ENCODE results near the gene GAK.

Gene GAK

DNA sequence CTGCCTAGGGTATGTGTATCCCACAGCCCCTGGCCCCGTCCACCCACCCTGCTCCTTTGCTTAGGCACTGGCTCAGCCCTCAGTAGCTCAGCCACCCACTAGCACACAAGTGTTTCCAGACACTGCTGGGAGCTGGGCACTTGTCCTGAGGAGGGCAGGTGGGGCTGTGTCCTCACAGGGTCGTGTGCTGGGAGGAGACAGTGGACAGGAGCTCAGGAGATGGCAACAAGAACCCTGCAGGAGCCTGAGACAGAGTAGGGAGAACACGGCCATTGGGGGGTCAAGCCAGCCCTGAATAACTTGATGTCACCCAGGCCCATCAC, 100.7 kb downstream of the GAK start:
- no peak for DNase-seq (ENCODE audit: low read depth in 3 of 3, low spot score in 1 of 3)

GRCh38 chr4:830601-831482, 101.3 kb downstream of the GAK start:
- no peak for DNase-seq (ENCODE audit: low read depth in 3 of 3, low spot score in 1 of 3)

DNA sequence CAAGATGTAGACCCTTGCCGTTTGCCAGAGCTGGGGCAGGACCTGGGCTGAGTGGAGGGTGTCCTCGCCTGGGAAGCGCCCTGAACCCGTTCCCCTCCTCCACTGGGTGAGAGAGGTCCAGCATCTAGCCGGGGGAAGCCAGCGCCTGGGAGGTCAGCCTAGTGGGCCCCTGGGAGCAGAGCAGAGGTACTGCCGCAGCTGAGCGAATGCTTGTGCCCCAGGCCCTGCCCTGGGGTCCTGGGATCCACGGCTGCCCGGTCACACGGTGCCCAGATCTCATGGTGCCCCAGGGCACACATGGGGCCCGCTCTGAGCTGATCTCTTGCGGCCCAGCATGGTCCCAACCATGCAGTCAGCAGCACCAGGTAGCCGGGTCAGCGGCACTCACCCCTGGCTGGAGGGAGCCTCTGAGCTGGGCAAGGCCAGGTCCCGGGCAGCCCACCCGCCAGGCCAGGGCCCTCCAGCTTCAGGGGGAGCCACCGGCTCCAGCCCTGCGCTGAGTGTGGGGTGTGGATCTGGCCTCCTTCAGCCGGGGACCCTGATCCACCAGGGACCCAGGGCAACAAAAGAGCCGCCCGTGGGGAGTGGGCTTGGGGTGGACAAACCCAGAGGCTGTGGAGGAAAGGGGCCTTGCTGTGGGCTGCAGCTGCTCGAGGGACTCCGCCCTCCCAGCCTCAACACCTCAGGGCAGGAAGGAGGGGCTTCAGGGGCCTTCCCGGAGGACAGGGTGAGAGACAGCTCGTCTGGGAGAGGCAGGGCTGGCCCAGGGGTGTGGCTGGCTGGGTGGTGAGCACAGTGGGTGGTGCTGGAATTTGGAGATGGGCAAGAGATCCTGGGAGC, 102.1 kb downstream of the GAK start:
- no peak for DNase-seq (ENCODE audit: low read depth in 3 of 3, low spot score in 1 of 3)

- DNase-seq (ENCODE audit: low read depth in 3 of 3, low spot score in 1 of 3): no peak
These were observed 102.8 kb downstream of the GAK start for GRCh38 chr4:829291-829690.

- no peak for DNase-seq (ENCODE audit: low read depth in 3 of 3, low spot score in 1 of 3)
These were observed 103.4 kb downstream of the GAK start for GRCh38 chr4:828641-829271.

DNA sequence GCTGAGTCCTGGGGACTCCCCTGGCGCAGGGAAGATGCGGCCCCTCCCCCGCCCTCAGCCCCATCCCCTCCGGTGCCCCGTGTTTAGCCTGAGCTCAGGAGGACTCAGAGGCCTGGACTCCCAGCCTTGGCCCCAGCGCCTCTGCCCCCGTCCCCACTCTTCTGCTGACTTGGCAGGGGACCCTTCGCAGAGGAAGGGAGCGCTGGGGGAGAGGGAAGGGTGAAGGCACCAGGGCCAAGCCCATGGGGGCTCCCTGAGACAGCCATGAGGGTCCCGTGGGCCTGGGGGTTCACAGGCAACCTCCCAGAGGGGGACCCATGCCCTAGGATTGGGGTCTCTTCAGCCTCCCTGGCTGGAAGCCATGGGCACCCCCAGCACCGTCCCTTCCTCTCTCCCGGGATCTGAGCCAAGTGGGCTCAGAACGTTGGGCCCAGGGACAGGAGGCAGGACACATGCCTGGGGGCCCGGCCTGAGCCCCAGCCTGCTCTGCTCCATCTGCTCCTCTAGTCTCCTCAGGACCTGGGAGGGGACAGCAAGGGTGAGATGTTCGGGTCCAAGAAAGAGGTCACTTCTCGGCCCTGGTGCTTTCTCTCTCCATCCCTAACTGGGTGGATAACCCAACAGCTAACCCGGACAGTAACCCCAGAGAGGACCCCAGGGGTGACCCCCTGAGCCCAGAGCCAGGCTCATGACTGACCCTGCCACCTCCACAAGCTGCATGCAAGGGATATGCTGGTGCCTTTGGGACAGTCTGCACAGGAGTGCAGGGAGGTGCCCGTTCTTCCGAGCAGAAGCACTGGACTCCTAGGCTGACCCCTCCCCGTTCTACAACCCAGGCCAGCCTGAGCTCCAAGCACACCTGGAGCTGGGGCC, 104.7 kb downstream of the GAK start:
- no peak for DNase-seq (ENCODE audit: low read depth in 3 of 3, low spot score in 1 of 3)

- DNase-seq (ENCODE audit: low read depth in 3 of 3, low spot score in 1 of 3): no peak
These were observed 105.5 kb downstream of the GAK start for GRCh38 chr4:826508-827208.

GRCh38 chr4:825971-826330, 106.2 kb downstream of the GAK start, which contains the start of gene CPLX1:
Gene CPLX1 (minus strand): TSS chr4:826129. CDS start chr4:824522, 1,607 bp downstream.
- DNase-seq (ENCODE audit: low read depth in 3 of 3, low spot score in 1 of 3): no peak

DNA sequence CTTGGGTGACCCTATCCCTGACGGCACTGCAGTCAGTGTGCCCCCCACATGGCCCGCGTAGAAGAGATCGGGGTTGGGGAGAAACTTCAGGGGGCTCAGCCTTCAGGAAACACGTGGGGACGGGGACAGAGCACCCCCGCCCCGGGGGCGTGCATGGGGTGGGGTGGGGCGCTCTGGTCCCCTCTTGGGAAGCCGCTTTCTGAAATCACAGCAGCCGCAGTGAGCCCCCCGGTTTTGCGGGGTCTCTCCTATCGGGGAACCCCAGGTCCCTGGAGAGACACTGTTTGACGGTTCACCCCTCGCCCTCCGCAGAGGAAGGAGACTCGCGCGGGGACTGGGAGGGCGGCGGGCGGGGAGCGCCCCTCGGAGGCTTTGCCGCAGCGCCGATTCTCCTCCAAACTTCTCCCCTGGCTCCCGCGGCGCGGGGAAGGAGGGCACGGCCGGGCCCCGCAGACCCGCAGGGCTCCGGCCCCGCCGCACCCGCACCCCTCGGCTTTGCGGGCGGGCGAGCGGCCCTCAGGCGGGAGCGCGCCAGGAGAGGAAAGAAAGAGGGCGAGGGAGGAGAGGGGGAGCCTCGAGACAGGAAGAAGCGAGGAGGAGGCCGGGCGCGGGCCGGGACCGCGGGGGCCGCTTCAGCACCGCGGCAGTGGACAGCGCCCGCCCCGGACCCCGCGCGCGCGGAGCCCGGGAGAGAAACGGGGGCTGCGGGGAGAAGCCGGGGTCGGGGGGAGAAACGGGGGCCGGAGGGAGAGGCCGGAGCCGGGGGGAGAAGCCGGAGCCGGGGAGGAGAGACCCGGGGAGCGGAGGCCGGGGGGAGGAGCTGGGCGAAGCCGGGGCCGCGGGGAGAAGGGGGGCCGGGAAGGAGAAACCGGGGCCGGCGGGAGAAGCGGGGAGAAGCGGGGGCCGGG, 106.8 kb downstream of the GAK start:
- no peak for DNase-seq (ENCODE audit: low read depth in 3 of 3, low spot score in 1 of 3)

- DNase-seq (ENCODE audit: low read depth in 3 of 3, low spot score in 1 of 3): no peak
These were observed 107.6 kb downstream of the GAK start for GRCh38 chr4:824461-825062.

DNA sequence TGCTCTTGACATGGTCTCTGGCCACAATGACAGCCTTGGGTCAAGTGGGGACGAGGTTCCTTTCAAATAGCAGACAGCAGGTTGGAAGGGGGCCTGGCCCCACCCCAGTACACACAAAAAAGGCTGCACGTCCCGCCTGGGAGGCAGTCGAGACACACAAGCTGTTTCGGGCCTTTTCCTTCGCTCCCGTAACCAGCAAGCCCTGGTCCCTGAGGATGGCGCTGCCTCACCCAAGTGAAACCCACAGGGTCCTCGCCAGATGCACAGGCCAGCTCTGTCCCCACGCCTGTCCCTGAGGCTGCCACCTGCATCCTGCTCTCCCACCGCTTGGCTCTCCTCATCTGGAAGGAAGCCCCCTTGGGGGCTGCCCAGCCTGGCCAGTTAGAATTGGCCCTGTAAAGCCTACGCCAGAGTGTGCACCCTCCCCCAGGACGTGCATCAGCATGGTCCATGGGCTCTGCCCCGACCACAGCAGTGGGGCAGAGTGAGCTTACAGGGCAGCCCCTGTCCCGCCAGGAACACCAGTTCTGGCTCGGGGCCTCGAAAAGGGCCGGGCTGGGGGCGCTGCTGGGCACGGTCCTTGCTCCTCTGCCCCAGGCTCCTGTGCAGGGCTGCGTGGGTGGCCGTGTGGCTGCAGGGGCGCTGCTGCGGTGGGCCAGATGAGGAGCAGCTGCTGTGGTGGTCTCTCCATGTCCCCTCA, 108.2 kb downstream of the GAK start:
- DNase-seq (ENCODE audit: low read depth in 3 of 3, low spot score in 1 of 3): no peak

GRCh38 chr4:823176-823760, 108.8 kb downstream of the GAK start:
- DNase-seq (ENCODE audit: low read depth in 3 of 3, low spot score in 1 of 3): no peak

DNA sequence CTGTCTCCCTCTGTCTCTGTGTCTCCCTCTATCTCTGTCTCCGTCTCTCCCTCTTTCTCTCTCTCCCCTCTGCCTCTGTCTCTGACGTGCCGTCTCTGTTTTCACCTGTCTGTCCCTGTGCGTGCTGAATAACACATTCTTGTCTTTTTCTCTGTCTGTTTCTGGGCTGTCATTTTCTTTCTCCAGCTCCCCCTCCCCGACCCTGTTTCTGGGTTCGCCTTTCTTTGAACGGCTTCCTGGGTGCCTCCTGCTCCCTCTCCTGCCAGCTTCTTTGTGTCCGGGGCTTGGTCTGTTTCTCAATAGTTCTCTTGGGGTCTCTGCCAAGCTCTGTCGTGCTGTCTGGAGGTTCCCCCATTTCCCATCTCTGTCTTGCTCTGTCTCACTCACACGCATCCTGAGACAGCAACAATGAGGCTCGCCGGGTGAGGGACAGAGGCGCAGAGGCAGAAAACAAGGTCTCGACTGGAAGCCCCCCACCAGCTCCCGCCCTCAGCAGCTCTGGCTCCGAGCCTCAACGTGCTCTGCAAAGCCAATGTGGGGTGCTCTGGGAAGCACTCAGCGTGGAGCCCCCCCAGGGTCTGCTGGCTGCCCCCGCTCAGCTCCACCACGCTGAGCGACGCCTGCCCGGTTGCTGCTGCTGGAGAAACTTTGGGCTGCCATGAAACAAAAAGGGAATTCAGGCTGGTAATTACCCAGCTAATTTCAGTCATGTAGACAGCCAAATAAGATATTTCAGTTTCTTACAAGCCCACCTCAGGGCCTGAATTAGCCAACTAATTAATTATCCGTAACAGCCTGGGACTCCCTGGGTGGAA, 109.5 kb downstream of the GAK start:
- DNase-seq (ENCODE audit: low read depth in 3 of 3, low spot score in 1 of 3): no peak

GRCh38 chr4:821631-822030, 110.5 kb downstream of the GAK start:
- DNase-seq (ENCODE audit: low read depth in 3 of 3, low spot score in 1 of 3): no peak

GRCh38 chr4:821181-821591, 110.9 kb downstream of the GAK start:
- no peak for DNase-seq (ENCODE audit: low read depth in 3 of 3, low spot score in 1 of 3)

DNA sequence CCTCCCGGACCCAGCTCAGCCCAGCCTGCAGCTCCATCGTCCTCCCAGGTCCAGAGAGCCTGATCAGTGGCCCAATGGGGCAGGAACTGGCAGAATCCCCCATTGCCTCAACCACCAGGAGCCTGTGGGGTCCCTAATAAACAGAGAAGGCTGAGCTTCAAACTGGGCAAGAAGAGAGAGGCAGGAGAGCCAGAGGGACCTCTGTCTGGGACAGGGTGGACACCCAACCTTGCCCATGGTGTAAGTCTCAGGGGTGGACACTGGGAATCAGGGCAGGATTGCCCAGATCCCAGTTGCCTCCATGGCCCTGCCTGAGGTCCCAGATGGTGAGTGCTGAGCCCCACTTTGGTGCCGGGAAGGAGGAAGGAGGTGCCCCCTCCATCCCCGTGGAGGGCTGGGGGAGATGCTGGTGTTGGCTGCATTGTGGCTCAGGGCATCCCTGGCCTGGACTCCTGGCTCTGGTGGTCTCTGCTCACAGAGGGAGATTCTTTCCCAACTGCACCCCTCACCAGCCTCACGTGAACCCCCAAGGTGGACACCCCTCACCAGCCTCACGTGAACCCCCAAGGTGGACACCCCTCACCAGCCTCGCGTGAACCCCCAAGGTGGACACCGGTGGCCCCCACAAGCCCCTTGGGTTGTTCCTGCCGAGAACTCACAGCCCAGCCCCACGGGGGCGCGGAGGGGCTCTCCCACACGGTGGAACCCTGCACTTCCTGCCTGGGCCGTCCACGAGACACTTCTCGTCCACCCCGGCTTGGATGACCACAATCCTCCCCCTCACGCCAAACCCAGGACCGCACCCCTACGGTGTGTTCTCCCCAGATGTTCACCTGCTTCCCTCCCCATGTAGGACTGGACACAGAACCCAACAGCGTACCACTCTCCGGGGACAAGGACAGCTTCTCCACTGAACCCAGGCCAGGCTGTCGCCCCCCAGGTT, 111.6 kb downstream of the GAK start:
- DNase-seq (ENCODE audit: low read depth in 3 of 3, low spot score in 1 of 3): no peak

All from stimulated activated CD4-positive, alpha-beta T cell treated with anti-CD3 and anti-CD28 coated beads, TNF-alpha, amount 100 ng/mL, for 1 hour (primary cell).